Heart left ventricle (tissue), 16 donors: Measurements from ENCODE around the gene KLHL6. TPM values are rescaled to one million over a fixed set of nuclear protein-coding genes. Genes with fewer than 3 reads are reported as not detected.

Source experiments
- ATAC-seq, 4 donors: fragments of 200-7000 bp; cut with Tn5 transposase; one replicate each; pipeline ENCODE4 v1.9.1; 2020 to 2022; ENCODE audit warnings: moderate library complexity in 4 of 4, mild to moderate bottlenecking in 3 of 4, moderate number of reproducible peaks in 1 of 4
- DNase-seq, 5 donors: peaks; one replicate each; pipeline ENCODE4 v3.0.0-alpha.2; 2020
- H3K27ac ChIP-seq, 12 donors: fragments of 200-600 bp; sonication (generic) in 4 of 12; one replicate each; pipeline versions ENCODE4 v1.5.0 to v1.8.0; 2016 to 2022; ENCODE audit warnings: mild to moderate bottlenecking in 2 of 12
- H3K27me3 ChIP-seq, 9 donors: fragments of 200-600 bp; sonication (generic) in 2 of 9; one replicate each; pipeline versions ENCODE4 v1.5.1 to v1.8.0; 2016 to 2022; ENCODE audit warnings: mild to moderate bottlenecking in 3 of 9
- H3K36me3 ChIP-seq, 9 donors: fragments of 200-600 bp; sonication (generic) in 2 of 9; one replicate each; pipeline versions ENCODE4 v1.5.0 to v1.8.0; 2018 to 2022; ENCODE audit warnings: mild to moderate bottlenecking in 2 of 9
- H3K4me1 ChIP-seq, 12 donors: fragments of 200-600 bp; sonication (generic) in 4 of 12; one replicate each; pipeline versions ENCODE4 v1.5.0 to v1.8.0; 2016 to 2022; ENCODE audit warnings: mild to moderate bottlenecking in 3 of 12
- H3K4me3 ChIP-seq, 12 donors: fragments of 200-600 bp; sonication (generic) in 4 of 12; one replicate each; pipeline versions ENCODE4 v1.5.0 to v1.8.0; 2017 to 2022; ENCODE audit warnings: mild to moderate bottlenecking in 9 of 12, moderate library complexity in 4 of 12
- H3K9me3 ChIP-seq, 12 donors: fragments of 200-600 bp; sonication (generic) in 4 of 12; one replicate each; pipeline versions ENCODE4 v1.5.0 to v1.8.0; 2016 to 2022; ENCODE audit warnings: mild to moderate bottlenecking in 1 of 12
- CTCF ChIP-seq, 12 donors: fragments of 200-600 bp; sonication (generic) in 4 of 12; IDR thresholded peaks; one replicate each; pipeline versions ENCODE4 v1.5.0 to v1.8.0; 2018 to 2022; ENCODE audit warnings: antibody characterized with exemption in 12 of 12, mild to moderate bottlenecking in 5 of 12
- POLR2A ChIP-seq, 2 donors: fragments of 450-650 bp; IDR thresholded peaks; one replicate each; pipeline ENCODE4 v1.6.1; 2017; ENCODE audit warnings: antibody characterized with exemption in 2 of 2, mild to moderate bottlenecking in 2 of 2, moderate library complexity in 2 of 2
- WGBS, 4 donors: extraction: QIAGEN DNeasy Blood & Tissue Kit in 2 of 4; methylation state at CpG; one replicate each; pipeline versions ENCODE4 v1.1.5 to v1.1.7; 2013 to 2018; 5-methylcytosine and 5-hydroxymethylcytosine counted together
- intact Hi-C, 10 donors: fragments of 100-400 bp; cut with DNase I; formaldehyde crosslinking; loops; one replicate each; pipeline versions ENCODE4 v1.11.1 to v1.14.2; 2022
- polyA plus RNA-seq, 2 donors: library from polyadenylated mRNA; stranded (reverse); fragments of 200-250 nt; gene quantifications; one replicate each; pipeline ENCODE4 v1.2.3, GENCODE V29; 2013
- total RNA-seq, 9 donors: library from RNA; depleted of rRNA in 2 of 9; stranded (reverse); fragments of >200 nt in 2 of 9; fragmentation: NEBNext Ultra II Directional in 3 of 9; extraction: Animal tissue kit (Norgen Biotek cat#: 25700) in 3 of 9; gene quantifications; one replicate each; pipeline versions ENCODE4 v1.1.0 to v1.2.4, GENCODE V29; 2016 to 2023
- donor health status: ischemic (EF 13 %, LVEDD 7.1; RV severe dilation, severe dysfunction).
- donor health status: healthy with polysubstance abuse.
- donor health status: DM: no; HTN: yes; CAD: no.
- donor health status: DM: no; HTN: no; CAD: no.
- donor health status: ischemic (EF 25% LVEDD 6.9; RV normal size, moderate dysfunction).
- donor health status: ischemic (EF 25% LVEDD 5.7; RV mildly dilated, moderate dysfunction).
- donor health status: healthy.
- donor health status: DM: yes; HTN: yes; CAD: no.
- donor health status: ischemic (EF 35%, LVEDD 5.7; RV mildly dilated, moderate dysfunction).
- donor health status: nonischemic (EF 11% LVEDD 7.7; RV severe dilation, severe dysfunction).
- donor health status: DM: yes; HTN: yes; CAD: no.
- donor health status: PGD.
- donor health status: ischemic (EF 29% LVEDD 5.4; RV normal size, mild dysfunction).
- donor health status: nonischemic (EF 23%, LVEDD 6.1; RV moderate dilation, normal function).

Gene KLHL6
- total and polyA plus RNA-seq, 11 donors: 0.46 to 8.1 (median 0.83) TPM

GRCh38 chr3:183586477-183586876 is 31.0 kb upstream of the KLHL6 start:
- no peaks in the 10 kb centered on the region for H3K27me3 ChIP-seq
- peak overlapping the region in 3 of 12 donors; percentile 47 to 61 (median 55) for H3K27ac ChIP-seq
- H3K4me1 ChIP-seq: peaks cover 0 to 50% (median 38%) of the 10 kb centered on the region in 12 donors
- DNase-seq: no peak
- no peak for ATAC-seq
- no peaks in the 10 kb centered on the region for H3K36me3 ChIP-seq
- intact Hi-C loops: loop anchor here in 2 of 10 donors (5.0 to 10.0 kb wide), 2 partner anchors 36 to 112 kb away; no protein-coding TSS in a partner anchor
- no peak overlapping the region for H3K4me3 ChIP-seq
- H3K9me3 ChIP-seq: no peaks in the 10 kb centered on the region
- TF ChIP-seq POLR2A (IDR thresholded peaks at IDR 0.05) (no peak), CTCF (IDR thresholded peaks at IDR 0.05) (no peak)
- WGBS, 4 donors: 56 to 63% (median 58%) methylated on average over 5 of the region's 5 CpGs

- TF ChIP-seq CTCF (IDR thresholded peaks at IDR 0.05) (no peak), POLR2A (IDR thresholded peaks at IDR 0.05) (no peak)
- Histone ChIP-seq H3K36me3 (no peaks in the 10 kb centered on the region), H3K4me3 (no peak overlapping the region), H3K27ac (peak overlapping the region; percentile 59 to 85 (median 71)), H3K4me1 (peaks cover 3 to 64% (median 49%) of the 10 kb centered on the region in 12 donors), H3K9me3 (no peaks in the 10 kb centered on the region), H3K27me3 (no peaks in the 10 kb centered on the region)
- ATAC-seq: no peak
- intact Hi-C loops: loop anchor here in 7 of 10 donors (5.0 to 10.0 kb wide), 4 partner anchors 37 to 110 kb away; partner anchors contain the start of gene KLHL24 (in 5 of the 7)
- no peak for DNase-seq
- 35 to 44% (median 40%) methylated on average over 3 of the region's 3 CpGs for WGBS, 4 donors
Measured at GRCh38 chr3:183584914-183585280, 29.4 kb upstream of the KLHL6 start.

GRCh38 chr3:183584246-183584913 is 28.9 kb upstream of the KLHL6 start:
- Histone ChIP-seq H3K36me3 (no peaks in the 10 kb centered on the region), H3K4me1 (peaks cover 3 to 69% (median 51%) of the 10 kb centered on the region in 12 donors), H3K4me3 (no peak overlapping the region), H3K27ac (peak overlapping the region; percentile 59 to 85 (median 71)), H3K9me3 (no peaks in the 10 kb centered on the region), H3K27me3 (no peaks in the 10 kb centered on the region)
- TF ChIP-seq POLR2A (IDR thresholded peaks at IDR 0.05) (no peak), CTCF (IDR thresholded peaks at IDR 0.05) (peak in 1 of 12 donors; percentile 9)
- intact Hi-C loops: loop anchor here in 6 of 10 donors (5.0 to 10.0 kb wide), 4 partner anchors 38 to 110 kb away; partner anchors contain the start of gene KLHL24 (in 5 of the 6)
- 22 to 36% (median 27%) methylated on average over 7 of the region's 7 CpGs for WGBS, 4 donors
- ATAC-seq: peak; percentile 65 to 86 (median 79)
- peak; percentile 54 to 76 (median 65) for DNase-seq
